Thymus (tissue), 11 donors: Measurements from ENCODE around the gene TRIM56. TPM values are rescaled to one million over a fixed set of nuclear protein-coding genes. Genes with fewer than 3 reads are reported as not detected.
"Not testable (repeated sequence)": the region's sequence is repeated elsewhere in the genome, so short reads cannot be mapped to it uniquely, and the experiment has no call there.

Experiments used
- DNase-seq, 9 donors: peaks; one replicate each; pipeline ENCODE4 v3.0.0-alpha.2; 2013; ENCODE audit warnings: low spot score in 9 of 9, low read depth in 6 of 9, missing footprints in 1 of 9
- H3K27ac ChIP-seq, 2 donors: one replicate each; pipeline ENCODE4 v1.5.1; 2013; ENCODE audit warnings: control low read depth in 1 of 2, low read depth in 1 of 2, low read length in 1 of 2, mild to moderate bottlenecking in 1 of 2, moderate library complexity in 1 of 2
- H3K27me3 ChIP-seq, 2 donors: one replicate each; pipeline ENCODE4 v1.5.1; 2013; ENCODE audit warnings: low read length in 1 of 2; ENCODE audit not compliant: control insufficient read depth in 2 of 2, insufficient read depth in 1 of 2
- H3K36me3 ChIP-seq, 2 donors: one replicate each; pipeline ENCODE4 v1.5.1; 2013; ENCODE audit warnings: low read length in 1 of 2, mild to moderate bottlenecking in 1 of 2, moderate library complexity in 1 of 2; ENCODE audit not compliant: control insufficient read depth in 2 of 2, insufficient read depth in 2 of 2
- H3K4me1 ChIP-seq, 2 donors: one replicate each; pipeline ENCODE4 v1.5.1; 2013; ENCODE audit warnings: low read length in 2 of 2; ENCODE audit not compliant: control insufficient read depth in 2 of 2, insufficient read depth in 2 of 2
- H3K4me3 ChIP-seq, 2 donors: one replicate each; pipeline ENCODE4 v1.5.1; 2013; ENCODE audit warnings: low read length in 2 of 2, control low read depth in 1 of 2, mild to moderate bottlenecking in 1 of 2
- H3K9me3 ChIP-seq, 2 donors: one replicate each; pipeline ENCODE4 v1.5.1; 2013; ENCODE audit warnings: low read length in 1 of 2, mild to moderate bottlenecking in 1 of 2; ENCODE audit not compliant: control insufficient read depth in 2 of 2, insufficient read depth in 1 of 2
- WGBS: extraction: QIAGEN DNeasy Blood & Tissue Kit; methylation state at CpG from one replicate; pipeline ENCODE4 v1.1.7; 2013; 5-methylcytosine and 5-hydroxymethylcytosine counted together
- polyA plus RNA-seq: library from polyadenylated mRNA; stranded (reverse); fragments of 200-250 nt; gene quantifications from one replicate; pipeline ENCODE4 v1.2.3, GENCODE V29; 2013
- total RNA-seq: library from RNA; stranded (reverse); fragments of 120-200 nt; gene quantifications from one replicate; pipeline ENCODE4 v1.2.4, GENCODE V29; 2013
- donor health status: healthy.

TRIM56 gene
- total and polyA plus RNA-seq, 2 donors, result 6.9 to 12.8 TPM

DNA sequence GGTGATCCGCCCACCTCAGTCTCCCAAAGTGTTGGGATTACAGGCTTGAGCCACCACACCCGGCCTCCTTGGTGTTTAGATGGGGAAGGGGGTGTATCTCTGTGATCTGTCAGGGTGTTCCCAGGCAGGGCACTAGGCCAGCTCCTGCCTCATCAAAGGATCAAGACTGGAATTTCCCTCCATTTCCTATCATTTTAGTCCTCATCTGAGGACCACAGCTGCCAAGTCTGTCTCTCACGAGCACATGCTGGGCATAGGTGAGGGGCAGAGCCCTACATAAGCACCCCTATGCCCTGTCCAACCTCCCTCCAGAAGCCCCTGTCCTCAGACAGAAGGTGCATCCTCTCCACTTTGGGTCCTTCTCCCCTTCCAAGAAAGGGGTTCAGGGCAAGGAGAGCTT is 19.5 kb downstream of the TRIM56 start:
- no peak overlapping the region for H3K4me3 ChIP-seq
- peaks cover 0 to 7% of the 10 kb centered on the region in 2 donors for H3K4me1 ChIP-seq
- WGBS, result 98% methylated on average over 3 of the region's 3 CpGs
- no peaks in the 10 kb centered on the region for H3K36me3 ChIP-seq
- no peaks in the 10 kb centered on the region for H3K9me3 ChIP-seq
- no peak for DNase-seq
- H3K27ac ChIP-seq, result no peak overlapping the region
- H3K27me3 ChIP-seq, result peaks cover 5 to 30% of the 10 kb centered on the region in 2 donors

DNA sequence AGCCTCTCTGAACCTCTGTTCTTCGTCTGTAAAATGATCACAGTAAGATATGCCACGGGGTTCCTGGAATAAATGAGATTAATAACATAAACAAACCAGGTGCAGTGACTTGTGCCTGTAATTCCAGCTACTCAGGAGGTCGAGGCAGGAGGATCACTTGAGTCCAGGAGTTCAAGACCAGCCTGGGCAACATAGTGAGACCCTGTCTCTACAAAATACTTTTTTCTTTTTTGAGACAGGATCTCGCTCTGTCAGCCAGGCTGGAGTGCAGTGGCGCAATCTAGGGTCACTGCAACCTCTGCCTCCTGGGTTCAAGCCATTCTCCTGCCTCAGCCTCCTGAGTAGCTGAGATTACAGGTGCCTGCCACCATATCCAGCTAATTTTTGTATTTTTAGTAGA is 20.0 kb downstream of the TRIM56 start:
- H3K4me3 ChIP-seq, DNase-seq, H3K27ac ChIP-seq, H3K36me3 ChIP-seq, H3K4me1 ChIP-seq, H3K9me3 ChIP-seq: not testable (repeated sequence)
- WGBS, result 89% methylated on average over 5 of the region's 5 CpGs
- H3K27me3 ChIP-seq, result peaks cover 4 to 26% of the 10 kb centered on the region in 2 donors

DNA sequence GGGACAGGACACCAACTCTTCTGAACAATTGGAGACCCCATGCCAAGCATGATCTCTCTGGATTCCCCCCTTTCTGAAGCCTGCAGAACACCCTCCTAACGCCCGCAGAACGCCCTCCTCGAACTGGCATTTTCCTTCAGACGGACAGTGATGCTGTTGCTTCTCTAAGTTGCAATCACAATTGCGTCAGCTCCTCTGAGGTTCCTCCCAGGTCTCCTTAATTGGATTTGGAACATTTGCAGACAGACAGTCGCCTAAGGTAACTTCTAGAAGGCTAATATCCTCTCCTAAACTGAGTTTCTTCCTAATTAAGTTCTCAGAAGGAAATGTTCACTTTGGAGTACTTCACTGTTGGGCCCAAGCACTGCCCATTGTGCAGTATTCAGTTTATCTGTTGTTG is 21.1 kb downstream of the TRIM56 start:
- 93% methylated on average over 7 of the region's 7 CpGs for WGBS
- H3K27me3 ChIP-seq, result peaks cover 0 to 15% of the 10 kb centered on the region in 2 donors
- H3K36me3 ChIP-seq, result no peaks in the 10 kb centered on the region
- H3K4me1 ChIP-seq, result peaks cover 0 to 7% of the 10 kb centered on the region in 2 donors
- H3K27ac ChIP-seq, result no peak overlapping the region
- no peak overlapping the region for H3K4me3 ChIP-seq
- DNase-seq, result no peak
- no peaks in the 10 kb centered on the region for H3K9me3 ChIP-seq

DNA sequence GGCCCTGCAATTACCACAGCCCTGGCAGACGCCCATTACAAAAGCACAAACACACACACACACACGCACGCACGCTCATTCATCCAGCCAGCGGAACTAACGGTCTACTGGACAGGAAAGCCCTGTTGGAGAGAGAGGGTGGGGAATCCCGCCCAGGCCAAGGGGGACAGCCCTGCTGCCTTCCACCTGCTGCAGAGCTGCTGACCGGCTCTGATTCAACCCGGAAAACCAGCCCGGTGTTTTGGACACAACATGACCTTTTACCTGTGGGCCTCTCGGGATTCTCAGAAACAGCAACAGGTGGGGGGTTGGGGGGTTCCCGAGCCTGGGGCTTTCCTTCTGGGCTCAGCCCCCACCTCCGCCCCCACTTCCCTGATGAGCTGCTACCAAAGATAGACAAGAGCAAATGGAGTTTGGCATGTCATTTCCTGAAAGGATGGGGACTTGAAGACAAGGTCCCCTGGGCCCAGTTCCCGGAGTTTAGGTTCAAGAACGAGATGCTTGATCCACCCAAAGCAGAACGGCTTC is 23.1 kb downstream of the TRIM56 start:
- Histone ChIP-seq H3K4me1 (peaks cover 0 to 7% of the 10 kb centered on the region in 2 donors), H3K36me3 (no peaks in the 10 kb centered on the region), H3K9me3 (no peaks in the 10 kb centered on the region), H3K27ac (no peak overlapping the region), H3K27me3 (peaks cover 0 to 10% of the 10 kb centered on the region in 2 donors), H3K4me3 (no peak overlapping the region)
- WGBS, result 87% methylated on average over 16 of the region's 16 CpGs
- DNase-seq, result no peak

DNA sequence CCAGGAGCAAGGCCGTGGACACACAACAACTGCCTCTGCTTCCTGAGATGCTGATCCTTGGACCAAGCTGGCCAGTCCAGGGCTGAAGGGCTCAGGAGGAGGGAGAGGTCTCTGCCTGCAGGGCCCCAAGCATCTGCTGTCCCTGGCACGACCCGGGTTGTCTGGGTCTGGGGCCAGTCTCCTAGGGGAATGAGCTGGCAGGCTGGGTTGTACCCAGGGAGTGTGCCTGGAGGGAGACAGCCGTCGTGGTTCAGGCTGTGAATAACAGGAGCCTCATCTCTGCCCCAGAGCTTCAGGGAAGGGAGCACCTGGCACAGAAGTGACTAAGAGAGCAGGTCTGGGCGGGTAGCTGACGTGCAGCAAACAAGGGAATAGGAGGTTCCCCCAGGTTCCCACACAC is 23.7 kb downstream of the TRIM56 start:
- no peak overlapping the region for H3K4me3 ChIP-seq
- H3K27ac ChIP-seq, result no peak overlapping the region
- 90% methylated on average over 7 of the region's 7 CpGs for WGBS
- H3K27me3 ChIP-seq, result peaks cover 0 to 7% of the 10 kb centered on the region in 2 donors
- H3K9me3 ChIP-seq, result no peaks in the 10 kb centered on the region
- H3K36me3 ChIP-seq, result no peaks in the 10 kb centered on the region
- DNase-seq, result no peak
- H3K4me1 ChIP-seq, result peaks cover 0 to 7% of the 10 kb centered on the region in 2 donors

DNA sequence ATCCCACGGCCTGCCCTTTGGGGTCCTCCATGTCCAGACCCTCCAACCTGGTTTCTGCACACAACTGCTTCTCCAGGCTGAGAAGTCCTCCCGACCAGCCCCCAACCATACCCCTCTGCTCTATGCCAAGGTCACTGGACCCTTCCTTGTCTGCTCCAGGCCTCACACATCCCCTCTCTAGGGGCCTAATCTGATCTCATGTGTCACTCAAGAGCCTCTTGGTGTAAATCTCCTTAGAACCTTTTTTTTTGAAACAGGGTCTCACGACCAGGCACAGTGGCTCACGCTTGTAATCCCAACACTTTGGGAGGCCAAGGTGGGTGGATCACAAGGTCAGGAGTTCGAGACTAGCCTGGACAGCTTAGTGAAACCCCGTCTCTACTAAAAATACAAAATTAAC is 24.1 kb downstream of the TRIM56 start:
- Histone ChIP-seq H3K4me1 (peaks cover 0 to 7% of the 10 kb centered on the region in 2 donors), H3K27me3 (peaks cover 0 to 6% of the 10 kb centered on the region in 2 donors), H3K9me3 (no peaks in the 10 kb centered on the region), H3K27ac (no peak overlapping the region), H3K36me3 (no peaks in the 10 kb centered on the region), H3K4me3 (no peak overlapping the region)
- 95% methylated on average over 6 of the region's 6 CpGs for WGBS
- no peak for DNase-seq

DNA sequence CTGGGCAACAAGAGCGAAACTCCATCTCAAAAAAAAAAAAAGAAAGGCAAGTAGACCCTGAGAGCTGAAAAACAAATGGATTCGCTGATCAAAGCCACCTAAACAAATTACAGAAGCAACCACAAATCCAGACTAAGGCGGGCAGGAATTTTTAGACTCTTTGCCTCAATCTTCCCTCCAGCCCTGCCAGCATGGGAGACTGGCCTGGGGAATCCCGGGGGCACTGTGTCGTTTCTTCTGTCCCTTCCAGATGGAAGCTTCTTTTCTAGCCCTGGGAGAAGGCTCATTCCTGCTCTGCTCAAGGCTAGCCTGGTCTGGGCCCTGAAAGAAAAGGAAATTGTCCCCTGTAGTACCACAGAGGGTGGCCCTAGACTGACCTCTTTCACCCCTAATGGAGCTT is 26.0 kb downstream of the TRIM56 start:
- H3K4me3 ChIP-seq, result no peak overlapping the region
- WGBS, result 95% methylated on average over 5 of the region's 5 CpGs
- H3K9me3 ChIP-seq, result no peaks in the 10 kb centered on the region
- H3K4me1 ChIP-seq, result peaks cover 0 to 7% of the 10 kb centered on the region in 2 donors
- no peak overlapping the region for H3K27ac ChIP-seq
- peaks cover 0 to 5% of the 10 kb centered on the region in 2 donors for H3K27me3 ChIP-seq
- H3K36me3 ChIP-seq, result no peaks in the 10 kb centered on the region
- no peak for DNase-seq

DNA sequence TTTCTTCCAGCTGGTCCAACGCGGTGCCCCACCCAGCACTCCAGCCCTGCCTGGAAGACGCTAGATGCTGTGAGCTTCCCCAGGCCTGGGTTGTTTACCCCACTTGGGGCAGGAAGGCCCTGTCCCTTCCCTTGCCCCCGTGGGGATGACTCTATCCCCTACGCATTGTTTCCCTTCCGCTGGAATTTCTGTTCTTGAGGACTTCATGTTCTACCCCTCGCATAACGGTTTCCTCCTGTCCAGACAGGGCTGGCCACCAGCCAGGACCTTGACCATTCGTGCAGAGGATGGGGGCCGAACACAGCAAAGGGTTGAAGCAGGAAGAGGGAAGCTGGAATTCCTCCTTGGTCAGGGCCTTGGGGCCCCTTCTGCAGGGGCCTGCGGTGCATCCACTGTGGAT is 27.0 kb downstream of the TRIM56 start:
- H3K27ac ChIP-seq, result no peak overlapping the region
- no peak for DNase-seq

DNA sequence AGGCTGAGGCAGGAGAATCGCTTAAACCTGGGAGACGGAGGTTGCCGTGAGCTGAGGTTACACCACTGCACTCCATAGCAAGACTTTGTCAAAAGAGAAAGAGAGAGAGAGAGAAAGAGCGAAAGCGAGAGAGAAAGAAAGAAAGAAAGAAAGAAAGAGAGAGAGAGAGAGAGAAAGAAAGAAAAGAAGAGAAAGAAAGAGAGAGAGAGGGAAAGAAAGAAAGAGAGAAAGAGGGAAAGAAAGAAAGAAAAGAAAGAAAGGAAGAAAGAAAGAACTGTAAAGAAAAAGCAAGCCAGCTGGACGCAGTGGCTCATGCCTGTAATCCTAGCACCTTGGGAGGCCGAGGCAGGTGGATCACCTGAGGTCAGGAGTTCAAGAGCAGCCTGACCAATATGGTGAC is 27.9 kb downstream of the TRIM56 start:
- WGBS, result 97% methylated on average over 7 of the region's 7 CpGs
- not testable (repeated sequence) for H3K4me3 ChIP-seq, H3K9me3 ChIP-seq, H3K4me1 ChIP-seq, DNase-seq, H3K27ac ChIP-seq, H3K27me3 ChIP-seq, H3K36me3 ChIP-seq

More for the DNA sequence above, 27.0 kb downstream of the TRIM56 start:
- H3K27me3 ChIP-seq, result peaks cover 0 to 6% of the 10 kb centered on the region in 2 donors
- H3K4me3 ChIP-seq, result no peak overlapping the region
- 93% methylated on average over 11 of the region's 11 CpGs for WGBS
- H3K36me3 ChIP-seq, result no peaks in the 10 kb centered on the region
- H3K9me3 ChIP-seq, result no peaks in the 10 kb centered on the region
- peaks cover 0 to 7% of the 10 kb centered on the region in 2 donors for H3K4me1 ChIP-seq
